ENCODE measurements around the gene MAPK10. TPM values are rescaled to one million over a fixed set of nuclear protein-coding genes. Genes with fewer than 3 reads are reported as not detected.
A peak's percentile ranks its signal among the peaks of the same experiment; 100 is the strongest.

The MAPK10 gene
- total and polyA plus RNA-seq, 2 experiments from 2014 or later, result 5.9 to 14.8 TPM

- H3K79me2 ChIP-seq, result no peaks in the 10 kb centered on the region
- H3K9me3 ChIP-seq (ENCODE audit: low read depth), result no peaks in the 10 kb centered on the region
- no peak overlapping the region for H3K4me3 ChIP-seq
- H3K36me3 ChIP-seq (replicated peaks; ENCODE audit: insufficient read depth, low read depth), result no peaks in the 10 kb centered on the region
- no peak overlapping the region for H3K27ac ChIP-seq
- H3K27me3 ChIP-seq, result no peaks in the 10 kb centered on the region
- no peak for DNase-seq (ENCODE audit: low spot score)
- WGBS (ENCODE audit: low lambda C conversion rate, missing lambda C conversion rate), result 69% methylated on average over 1 of the region's 1 CpG
- TF ChIP-seq EZH2 (IDR thresholded peaks at IDR 0.05; ENCODE audit: borderline replicate concordance), result no peak
- no peak for TF ChIP-seq EZH2phosphoT487 (IDR thresholded peaks at IDR 0.05; ENCODE audit: low read depth, severe bottlenecking, unreplicated experiment)
- no peak for TF ChIP-seq CTCF (IDR thresholded peaks at IDR 0.05; ENCODE audit: poor library complexity)
- peaks cover 7% of the 10 kb centered on the region for H3K4me1 ChIP-seq (ENCODE audit: insufficient read depth)
- H4K20me1 ChIP-seq (ENCODE audit: insufficient read depth, poor library complexity, severe bottlenecking), result no peaks in the 10 kb centered on the region
- no peaks in the 10 kb centered on the region for H3K9me2 ChIP-seq (replicated peaks; ENCODE audit: insufficient read depth)
- H3K4me2 ChIP-seq, result no peak overlapping the region
- H2AFZ ChIP-seq, result no peak overlapping the region
Observed at GRCh38 chr4:86220121-86220520, 139.7 kb downstream of the MAPK10 start.

GRCh38 chr4:86218746-86219473 is 140.9 kb downstream of the MAPK10 start:
- no peak for TF ChIP-seq EZH2phosphoT487 (IDR thresholded peaks at IDR 0.05; ENCODE audit: low read depth, severe bottlenecking, unreplicated experiment)
- no peak for TF ChIP-seq CTCF (IDR thresholded peaks at IDR 0.05; ENCODE audit: poor library complexity)
- no peak for TF ChIP-seq EZH2 (IDR thresholded peaks at IDR 0.05; ENCODE audit: borderline replicate concordance)
- H3K79me2 ChIP-seq, result no peaks in the 10 kb centered on the region
- H3K27me3 ChIP-seq, result no peaks in the 10 kb centered on the region
- no peak overlapping the region for H3K4me3 ChIP-seq
- H3K4me1 ChIP-seq (ENCODE audit: insufficient read depth), result peaks cover 7% of the 10 kb centered on the region
- no peaks in the 10 kb centered on the region for H3K9me2 ChIP-seq (replicated peaks; ENCODE audit: insufficient read depth)
- whole genome bisulfite sequencing (ENCODE audit: low lambda C conversion rate, missing lambda C conversion rate), result 65% methylated on average over 5 of the region's 5 CpGs
- peak overlapping the region; percentile 25 for H3K27ac ChIP-seq
- no peak overlapping the region for H2AFZ ChIP-seq
- H3K9me3 ChIP-seq (ENCODE audit: low read depth), result no peaks in the 10 kb centered on the region
- no peaks in the 10 kb centered on the region for H3K36me3 ChIP-seq (replicated peaks; ENCODE audit: insufficient read depth, low read depth)
- no peak for DNase-seq (ENCODE audit: low spot score)
- peak overlapping the region; percentile 62 for H3K4me2 ChIP-seq
- H4K20me1 ChIP-seq (ENCODE audit: insufficient read depth, poor library complexity, severe bottlenecking), result no peaks in the 10 kb centered on the region

- TF ChIP-seq EZH2 (IDR thresholded peaks at IDR 0.05; ENCODE audit: borderline replicate concordance) (no peak), CTCF (IDR thresholded peaks at IDR 0.05; ENCODE audit: poor library complexity) (no peak), EZH2phosphoT487 (IDR thresholded peaks at IDR 0.05; ENCODE audit: low read depth, severe bottlenecking, unreplicated experiment) (no peak)
- no peak overlapping the region for H2AFZ ChIP-seq
- H4K20me1 ChIP-seq (ENCODE audit: insufficient read depth, poor library complexity, severe bottlenecking), result no peaks in the 10 kb centered on the region
- H3K79me2 ChIP-seq, result no peaks in the 10 kb centered on the region
- H3K27ac ChIP-seq, result no peak overlapping the region
- H3K9me3 ChIP-seq (ENCODE audit: low read depth), result no peaks in the 10 kb centered on the region
- H3K4me1 ChIP-seq (ENCODE audit: insufficient read depth), result no peaks in the 10 kb centered on the region
- WGBS (ENCODE audit: low lambda C conversion rate, missing lambda C conversion rate), result 90% methylated on average over 2 of the region's 2 CpGs
- no peaks in the 10 kb centered on the region for H3K27me3 ChIP-seq
- H3K4me3 ChIP-seq, result no peak overlapping the region
- H3K36me3 ChIP-seq (replicated peaks; ENCODE audit: insufficient read depth, low read depth), result no peaks in the 10 kb centered on the region
- no peak overlapping the region for H3K4me2 ChIP-seq
- no peak for DNase-seq (ENCODE audit: low spot score)
- no peaks in the 10 kb centered on the region for H3K9me2 ChIP-seq (replicated peaks; ENCODE audit: insufficient read depth)
Observed at GRCh38 chr4:86203176-86203575, 156.7 kb downstream of the MAPK10 start.

All from hepatocyte (in vitro differentiated cells).